Muscle of leg (tissue), 11 donors: ENCODE results near the gene CEBPZ. TPM values are rescaled to one million over a fixed set of nuclear protein-coding genes. Genes with fewer than 3 reads are reported as not detected.

ENCODE experiments used
- DNase-seq: peaks from one replicate; pipeline ENCODE4 v3.0.0; 2013
- H3K27ac ChIP-seq: one replicate; pipeline ENCODE4 v1.5.1; 2013; ENCODE audit warnings: mild to moderate bottlenecking, low read length, control low read depth
- H3K27me3 ChIP-seq: one replicate; pipeline ENCODE4 v1.6.1; 2013; ENCODE audit warnings: low read length; ENCODE audit not compliant: control insufficient read depth, insufficient read depth
- H3K36me3 ChIP-seq: one replicate; pipeline ENCODE4 v1.6.1; 2013; ENCODE audit warnings: low read length; ENCODE audit not compliant: control insufficient read depth, insufficient read depth
- H3K4me1 ChIP-seq: one replicate; pipeline ENCODE4 v1.6.1; 2013; ENCODE audit warnings: low read length; ENCODE audit not compliant: control insufficient read depth, insufficient read depth
- H3K4me3 ChIP-seq: one replicate; pipeline ENCODE4 v1.5.1; 2013; ENCODE audit warnings: low read length, control low read depth
- H3K9me3 ChIP-seq: replicated peaks from 2 replicates; pipeline ENCODE4 v1.6.1; 2013; ENCODE audit warnings: low read depth, low read length; ENCODE audit not compliant: control insufficient read depth
- WGBS: methylation state at CpG from one replicate; pipeline ENCODE4 v1.1.5; 2013; ENCODE audit warnings: missing lambda C conversion rate; ENCODE audit not compliant: insufficient coverage; 5-methylcytosine and 5-hydroxymethylcytosine counted together
- polyA plus RNA-seq, 8 donors: library from polyadenylated mRNA; unstranded; fragments of 120-200 nt; gene quantifications; one replicate each; pipeline versions ENCODE4 v1.2.1 to v1.2.3, GENCODE V29; 2013; ENCODE audit warnings: inconsistent platforms in 1 of 8, low replicate concordance in 1 of 8; ENCODE audit not compliant: insufficient read length in 8 of 8, insufficient read depth in 1 of 8
- total RNA-seq: library from RNA; stranded (reverse); fragments of 120-200 nt; gene quantifications from one replicate; pipeline ENCODE4 v1.2.4, GENCODE V29; 2013

Gene CEBPZ
- total and polyA plus RNA-seq, 9 donors, result 34.5 to 56.9 (median 40.1) TPM

- H3K4me1 ChIP-seq, result peaks cover 15% of the 10 kb centered on the region
- DNase-seq, result peak; percentile 94
- peak within 1 kb of the TSS; percentile 97 for H3K27ac ChIP-seq
- H3K27me3 ChIP-seq, result no peaks in the 10 kb centered on the region
- peak within 1 kb of the TSS; percentile 93 for H3K4me3 ChIP-seq
- H3K36me3 ChIP-seq, result peaks cover 12% of the 10 kb centered on the region
- 5% methylated on average over 47 of the region's 55 CpGs for WGBS
- no peaks in the 10 kb centered on the region for H3K9me3 ChIP-seq
Measured at GRCh38 chr2:37156857-37157714, 74.3 kb downstream of the CEBPZ start, which contains the start of gene EIF2AK2. Gene EIF2AK2, minus strand, starts transcription at chr2:37156980. Its CDS starts 9,174 bp downstream, at chr2:37147806.

GRCh38 chr2:37156071-37156856 lies 75.1 kb downstream of the CEBPZ start:
- Histone ChIP-seq H3K27me3 (no peaks in the 10 kb centered on the region), H3K36me3 (peaks cover 13% of the 10 kb centered on the region), H3K27ac (peak overlapping the region; percentile 97), H3K4me3 (peak overlapping the region; percentile 93), H3K4me1 (peaks cover 15% of the 10 kb centered on the region), H3K9me3 (no peaks in the 10 kb centered on the region)
- 1% methylated on average over 20 of the region's 27 CpGs for WGBS
- DNase-seq, result peak; percentile 90

GRCh38 chr2:37154785-37155184 lies 76.6 kb downstream of the CEBPZ start:
- Histone ChIP-seq H3K9me3 (no peaks in the 10 kb centered on the region), H3K4me1 (peaks cover 15% of the 10 kb centered on the region), H3K27ac (no peak overlapping the region), H3K4me3 (no peak overlapping the region), H3K36me3 (peaks cover 13% of the 10 kb centered on the region), H3K27me3 (no peaks in the 10 kb centered on the region)
- no peak for DNase-seq
- 100% methylated on average over 4 of the region's 4 CpGs for WGBS

- Histone ChIP-seq H3K27ac (no peak overlapping the region), H3K9me3 (no peaks in the 10 kb centered on the region), H3K36me3 (peaks cover 19% of the 10 kb centered on the region), H3K27me3 (no peaks in the 10 kb centered on the region), H3K4me3 (no peak overlapping the region), H3K4me1 (peaks cover 15% of the 10 kb centered on the region)
- DNase-seq, result no peak
- 100% methylated on average over 1 of the region's 5 CpGs for WGBS
Measured at GRCh38 chr2:37153224-37153623, 78.2 kb downstream of the CEBPZ start.

Other genes with a start within 250 kb of the CEBPZ start
- gene HEATR5B, start 147.2 kb downstream of the CEBPZ start, total RNA-seq, result 14.7 TPM
- 10 to 100 TPM; 10.2 to 14.7 (median 11.4) TPM for gene HEATR5B, start 147.2 kb downstream of the CEBPZ start, polyA plus RNA-seq
- gene GPATCH11, start 147.1 kb downstream of the CEBPZ start, total RNA-seq, result 7.4 TPM
- gene GPATCH11, start 147.1 kb downstream of the CEBPZ start, polyA plus RNA-seq, result 10 to 100 TPM in 1 of 8 donors, 1 to 10 TPM in 7; 5.3 to 11.3 (median 8.7) TPM
- 22.5 TPM for gene EIF2AK2, start 74.6 kb downstream of the CEBPZ start, total RNA-seq
- 10 to 100 TPM; 13.4 to 27.7 (median 18.5) TPM for gene EIF2AK2, start 74.6 kb downstream of the CEBPZ start, polyA plus RNA-seq
- not detected for gene SULT6B1, start 42.9 kb downstream of the CEBPZ start, total RNA-seq
- gene SULT6B1, start 42.9 kb downstream of the CEBPZ start, polyA plus RNA-seq, result not detected
- gene CEBPZOS, start 35.1 kb downstream of the CEBPZ start, total RNA-seq, result 27.2 TPM
- gene CEBPZOS, start 35.1 kb downstream of the CEBPZ start, polyA plus RNA-seq, result 10 to 100 TPM; 34.1 to 42.4 (median 35.7) TPM
- gene NDUFAF7, start 62 bp upstream of the CEBPZ start, total RNA-seq, result 14.2 TPM
- gene NDUFAF7, start 62 bp upstream of the CEBPZ start, polyA plus RNA-seq, result 10 to 100 TPM; 10.9 to 18.4 (median 13.6) TPM
- 36.2 TPM for gene PRKD3, start 93.2 kb upstream of the CEBPZ start, total RNA-seq
- 10 to 100 TPM; 18.0 to 39.7 (median 28.1) TPM for gene PRKD3, start 93.2 kb upstream of the CEBPZ start, polyA plus RNA-seq
- gene QPCT, start 113.0 kb upstream of the CEBPZ start, total RNA-seq, result 6.3 TPM
- 10 to 100 TPM in 1 of 8 donors, 1 to 10 TPM in 7; 3.3 to 10.2 (median 5.9) TPM for gene QPCT, start 113.0 kb upstream of the CEBPZ start, polyA plus RNA-seq